GM20000 (cell line): Measurements from ENCODE around the gene CSHL1.

Experiments used
- DNase-seq: peaks from one replicate; pipeline ENCODE4 v3.0.0; 2012; ENCODE audit warnings: low spot score
- CTCF ChIP-seq: IDR thresholded peaks from 2 replicates; pipeline ENCODE4 v1.5.1; 2012; ENCODE audit warnings: mild to moderate bottlenecking, control low read depth; ENCODE audit errors: extremely low read depth, missing control alignments

Gene CSHL1

DNA sequence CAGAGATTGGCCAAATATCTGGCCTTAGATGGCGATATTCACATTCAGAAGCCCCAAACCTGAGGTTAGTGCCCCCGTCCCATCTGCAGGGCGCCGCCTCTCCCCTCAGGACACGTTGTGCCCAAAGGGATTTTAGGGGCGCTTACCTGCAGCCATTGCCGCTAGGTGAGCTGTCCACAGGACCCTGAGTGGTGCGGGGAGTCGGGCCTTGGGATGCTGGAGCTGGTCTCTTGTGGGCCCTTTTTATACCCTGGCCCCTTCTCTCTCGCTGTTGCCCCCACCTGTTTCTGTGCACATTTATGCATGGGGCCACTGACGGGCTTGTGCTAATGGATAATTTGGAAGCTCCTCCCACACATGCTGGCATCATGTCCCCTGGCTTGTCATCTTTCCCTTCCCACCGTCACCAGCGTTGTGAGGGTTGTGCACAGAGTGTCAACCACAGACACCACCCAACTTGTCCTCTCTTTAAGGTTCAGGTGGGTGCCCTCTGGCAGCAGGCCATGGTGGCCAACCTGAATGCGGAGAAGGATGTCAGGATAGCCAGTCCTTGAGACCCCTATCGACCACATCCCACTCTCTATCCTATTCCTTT is at the start of gene CSHL1:
Gene CSHL1 (minus strand): TSS at position 218 of the 595 bp plus-strand sequence. CDS start 62 bp downstream, at position 156.
- DNase-seq = no peak
- no peak for TF ChIP-seq CTCF

DNA sequence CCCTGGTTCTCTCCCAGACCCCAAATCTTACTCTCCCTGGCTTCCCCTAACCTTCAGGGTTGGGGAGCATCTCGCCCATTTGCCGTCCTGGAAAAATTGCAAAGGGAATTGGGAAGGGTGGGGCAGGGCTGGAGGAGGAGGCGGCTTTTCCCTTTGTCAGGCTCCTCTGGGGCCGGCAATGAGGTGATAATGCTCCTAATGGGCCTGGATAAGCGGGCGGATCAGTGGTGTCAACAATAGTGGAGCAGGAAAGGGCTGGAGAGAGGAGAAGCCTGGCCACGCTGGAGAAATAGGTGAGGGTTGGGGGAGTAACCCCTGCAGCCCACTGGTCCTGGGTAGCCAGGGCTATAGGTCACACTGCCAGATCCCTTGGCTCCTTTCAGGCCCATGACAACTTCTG is 49.4 kb upstream of the CSHL1 start:
- DNase-seq = no peak
- TF ChIP-seq CTCF = no peak

DNA sequence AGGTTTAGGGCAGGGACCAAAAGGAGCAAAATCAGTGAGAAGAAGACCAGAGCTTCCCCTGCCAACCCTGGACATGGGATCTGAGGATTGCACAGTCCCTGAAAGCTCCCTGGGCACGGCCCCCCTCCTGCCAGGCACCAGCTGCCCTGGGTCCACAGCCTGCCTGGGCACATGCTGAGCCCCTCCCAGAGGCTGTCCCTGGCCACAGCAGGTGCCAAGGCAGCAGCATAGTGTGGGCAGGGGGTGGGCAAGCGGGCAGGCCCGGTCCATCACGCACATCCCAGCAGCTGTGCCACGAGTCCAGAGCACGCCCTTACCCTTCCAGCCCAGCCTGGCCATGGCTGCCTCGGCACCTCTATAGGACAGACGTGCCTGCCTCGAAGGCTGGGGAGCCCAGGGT is 48.9 kb upstream of the CSHL1 start:
- DNase-seq = no peak
- no peak for TF ChIP-seq CTCF

- TF ChIP-seq CTCF = no peak
- DNase-seq = no peak
Measured at GRCh38 chr17:63956296-63956920, 45.4 kb upstream of the CSHL1 start.

GRCh38 chr17:63955791-63956190 is 44.7 kb upstream of the CSHL1 start:
- no peak for DNase-seq
- no peak for TF ChIP-seq CTCF

DNA sequence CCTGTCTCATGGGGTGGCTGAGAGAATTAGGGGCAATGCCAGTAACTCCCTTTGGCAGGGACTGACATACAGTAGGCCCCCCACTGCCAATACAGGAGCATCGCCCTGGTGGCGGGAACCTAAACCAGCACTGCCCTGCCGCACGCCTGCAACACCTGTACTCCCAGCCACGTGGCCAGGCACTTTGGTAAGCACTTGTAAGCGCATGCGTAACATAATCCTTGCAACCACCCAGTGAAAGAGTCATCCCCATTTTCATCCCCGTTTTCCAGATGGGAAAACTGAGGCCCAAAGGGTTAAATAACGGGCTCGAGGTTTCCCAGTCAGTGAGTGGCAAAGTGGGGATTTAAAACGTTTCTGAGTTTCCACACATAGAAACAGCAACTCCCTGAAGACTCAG is 44.2 kb upstream of the CSHL1 start:
- TF ChIP-seq CTCF = no peak

DNA sequence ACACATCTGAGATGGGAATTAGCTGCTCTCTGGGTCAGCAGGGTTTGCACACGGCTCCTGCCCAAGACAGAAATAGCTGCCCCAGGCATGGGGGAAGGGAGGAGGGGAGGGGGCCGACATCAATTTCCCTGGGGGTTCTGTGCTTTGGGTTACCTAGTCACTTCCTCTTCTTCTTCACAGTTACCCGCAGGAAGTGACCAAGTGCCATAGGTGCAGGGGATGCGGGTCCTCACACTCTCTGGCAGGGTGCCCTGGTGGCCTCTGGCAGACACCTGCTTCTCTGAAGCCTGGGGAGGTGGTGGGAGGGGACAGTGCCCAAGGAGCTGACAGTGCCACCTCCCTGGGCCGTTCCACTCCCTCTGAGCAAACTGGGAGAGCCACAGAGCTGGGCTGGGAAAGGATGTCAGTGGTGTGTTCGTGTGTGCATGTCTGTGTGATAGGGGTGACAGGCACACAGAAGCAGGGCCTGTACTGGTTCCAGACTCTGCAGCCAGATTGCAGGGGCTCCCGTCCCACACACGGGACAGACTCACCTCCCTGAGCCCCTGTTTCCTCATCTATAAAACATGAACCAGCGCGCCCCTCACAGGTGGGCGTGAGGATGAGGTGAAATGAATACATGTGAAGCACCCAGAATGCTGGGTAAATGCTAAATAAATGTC is 43.5 kb upstream of the CSHL1 start:
- peak; percentile 47 for DNase-seq
- no peak for TF ChIP-seq CTCF

More for the DNA sequence above, 44.2 kb upstream of the CSHL1 start:
- no peak for DNase-seq
